ENCODE results near the gene TOP2B.

Gene TOP2B

DNA sequence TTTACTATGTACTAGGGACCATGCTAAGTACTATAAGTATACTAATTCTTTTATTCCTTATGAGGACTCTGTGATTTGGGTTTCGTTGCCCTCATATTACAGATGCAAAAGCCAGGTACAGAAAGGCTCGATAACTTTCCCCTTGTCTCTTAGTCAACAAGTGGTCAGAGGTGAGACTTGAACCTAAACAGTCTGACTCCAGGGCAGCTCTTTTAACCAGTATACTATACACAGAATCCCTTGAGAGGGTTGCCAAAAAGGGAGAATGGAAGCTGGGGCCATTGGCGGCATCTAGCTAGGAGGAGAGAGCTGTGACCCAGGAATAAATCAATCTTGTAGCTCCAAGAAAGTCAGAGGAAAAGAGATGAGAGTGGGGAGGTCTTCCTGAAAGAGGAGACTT, 92.4 kb downstream of the TOP2B start:
- DNase-seq (ENCODE audit: low read depth), result no peak
- H3K4me3 ChIP-seq (ENCODE audit: low read depth, low read length), result no peak overlapping the region

DNA sequence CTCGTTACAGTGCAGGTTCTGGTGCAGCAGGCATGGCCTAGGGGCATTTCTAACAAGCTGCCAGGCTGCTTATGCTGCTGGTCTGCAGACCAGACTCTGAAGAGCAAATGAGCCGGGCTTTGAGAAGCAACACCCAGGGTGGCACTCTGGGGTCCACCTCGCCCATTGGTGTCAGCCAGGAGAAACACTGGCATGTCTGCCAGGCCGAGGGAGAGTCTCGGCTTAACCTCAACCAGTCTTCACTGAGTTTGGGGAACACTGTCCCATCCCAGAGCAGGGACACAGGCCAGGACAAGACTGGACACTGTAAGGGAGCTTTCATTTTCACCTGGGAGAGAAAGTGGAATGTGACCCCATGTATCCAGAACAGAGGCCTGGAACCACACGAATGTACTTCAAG, 93.4 kb downstream of the TOP2B start:
- DNase-seq (ENCODE audit: low read depth), result no peak
- H3K4me3 ChIP-seq (ENCODE audit: low read depth, low read length), result no peak overlapping the region

DNA sequence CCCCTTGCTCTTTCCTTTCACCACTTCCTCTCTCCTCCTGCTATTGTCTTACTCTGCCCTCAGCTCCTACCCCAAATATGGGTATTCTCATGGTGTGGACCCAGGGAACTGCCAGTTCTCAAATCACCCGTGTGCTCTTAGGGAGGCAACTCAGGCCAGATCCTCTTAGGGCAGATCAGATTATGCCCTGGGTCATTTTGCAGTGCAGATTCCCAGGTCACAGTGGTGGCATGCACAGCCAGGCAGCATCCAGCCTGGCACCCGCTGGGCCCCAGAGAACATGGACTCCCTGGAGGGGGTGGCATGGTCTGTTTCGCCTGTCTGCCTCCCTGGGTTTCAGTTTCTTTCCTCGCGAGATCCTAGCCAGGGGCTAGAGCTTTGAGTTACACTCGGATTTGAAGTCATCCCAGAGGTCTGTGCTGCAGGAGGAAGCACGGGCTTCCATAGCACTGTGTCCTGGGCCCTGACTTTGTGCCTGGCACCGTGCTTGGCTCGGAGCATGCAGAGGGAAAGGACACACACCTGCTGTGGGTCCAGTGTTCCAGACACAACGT, 96.1 kb downstream of the TOP2B start:
- DNase-seq (ENCODE audit: low read depth), result no peak
- H3K4me3 ChIP-seq (ENCODE audit: low read depth, low read length), result no peak overlapping the region

DNA sequence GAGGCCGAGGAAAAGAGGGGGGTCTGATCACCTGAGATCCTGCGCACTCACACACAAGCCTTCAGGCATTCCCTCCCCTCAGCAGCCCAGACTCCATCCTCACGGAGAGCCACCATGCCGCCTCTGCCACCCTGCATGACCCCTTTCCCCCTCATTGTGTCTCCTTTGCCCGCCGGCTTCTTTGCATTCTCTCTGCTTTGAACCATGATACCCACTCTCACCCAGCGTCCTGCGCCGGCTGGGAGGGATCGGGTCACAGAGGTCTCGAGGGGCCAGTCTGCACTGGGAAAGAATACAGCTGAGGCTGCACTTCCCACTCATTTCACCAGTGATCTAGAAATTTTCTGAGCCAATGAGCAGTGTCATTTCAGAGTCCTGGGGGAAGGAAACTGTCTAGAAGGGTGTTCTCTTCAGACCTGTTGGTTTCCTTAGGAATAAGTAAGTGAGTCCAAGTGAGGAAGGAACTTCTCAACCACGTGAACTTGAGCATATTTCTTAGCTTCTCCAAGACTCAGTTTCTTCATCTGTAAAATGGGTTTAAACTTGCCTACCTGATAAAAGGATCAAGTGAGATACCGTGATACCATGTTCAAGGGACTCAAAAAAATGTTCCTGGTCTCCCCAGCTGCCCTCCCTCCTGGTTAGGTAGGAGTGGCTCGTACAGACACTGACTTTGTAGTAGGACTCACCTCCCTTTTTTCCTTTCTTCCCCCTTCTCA, 96.7 kb downstream of the TOP2B start:
- H3K4me3 ChIP-seq (ENCODE audit: low read depth, low read length), result no peak overlapping the region
- DNase-seq (ENCODE audit: low read depth), result no peak

DNA sequence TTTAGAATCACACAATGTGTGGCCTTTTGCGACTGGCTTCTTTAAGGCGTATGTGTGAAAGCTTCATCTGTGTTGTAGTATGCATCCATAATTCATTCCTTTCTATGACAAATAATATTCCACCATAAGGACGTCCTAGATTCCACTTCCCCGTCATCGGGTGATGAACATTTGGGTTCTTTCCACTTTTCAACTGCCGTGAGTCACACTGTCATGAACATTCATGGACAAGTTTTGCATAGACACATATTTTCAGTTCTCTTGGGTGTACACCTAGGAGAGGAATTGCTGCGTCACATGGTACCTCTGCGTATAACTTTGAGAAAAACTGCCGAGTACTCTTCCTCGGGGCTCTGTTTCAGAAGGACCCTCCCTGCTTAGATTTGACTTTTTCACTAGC, 97.3 kb downstream of the TOP2B start:
- no peak for DNase-seq (ENCODE audit: low read depth)
- H3K4me3 ChIP-seq (ENCODE audit: low read depth, low read length), result no peak overlapping the region

DNA sequence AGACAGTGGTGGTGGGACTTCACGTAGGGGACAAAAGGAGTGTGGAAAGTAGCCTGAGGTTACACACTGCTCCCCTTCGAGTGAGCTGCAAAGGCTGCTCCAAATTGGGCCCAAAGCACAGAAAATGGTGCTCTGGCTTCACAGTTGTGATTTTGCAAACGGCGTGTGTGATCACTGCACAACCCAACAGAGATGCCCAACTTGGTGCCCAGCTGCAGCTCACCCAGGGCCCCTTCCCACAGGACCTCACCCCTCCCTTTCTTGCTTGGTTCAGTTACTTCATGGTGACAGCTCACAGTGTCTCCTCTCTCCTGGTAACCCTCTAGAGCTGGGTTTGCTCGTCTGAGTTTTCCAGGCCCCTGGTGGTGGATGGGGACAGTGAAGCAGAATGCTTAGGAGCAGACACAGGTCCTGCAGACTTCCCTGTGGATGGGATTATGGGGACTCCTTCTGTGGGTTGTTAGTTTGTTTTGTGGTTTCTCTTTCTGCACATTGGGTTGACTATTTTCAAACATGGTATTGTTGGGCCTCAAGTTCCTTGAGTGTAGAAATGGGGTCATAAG, 98.3 kb downstream of the TOP2B start:
- no peak overlapping the region for H3K4me3 ChIP-seq (ENCODE audit: low read depth, low read length)
- no peak for DNase-seq (ENCODE audit: low read depth)

DNA sequence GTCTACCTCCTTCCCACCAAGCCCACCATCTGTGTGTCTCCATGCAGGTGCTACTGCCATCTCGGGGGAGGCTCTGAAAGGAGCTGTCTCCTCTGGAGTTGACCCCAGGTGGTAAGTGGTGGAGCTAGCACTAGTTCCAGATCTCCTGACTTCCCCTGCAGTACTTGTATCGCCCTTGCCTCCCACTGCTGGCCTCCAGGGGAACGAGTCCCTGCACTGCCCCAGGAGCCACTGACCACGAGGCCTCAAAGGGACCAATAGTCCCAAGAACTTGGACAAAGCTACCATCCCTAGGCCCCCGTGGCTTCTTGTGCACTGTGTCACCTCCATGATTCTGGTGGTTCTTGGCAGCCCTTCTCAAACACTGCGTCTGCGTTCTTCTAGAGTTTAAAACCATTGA, 98.9 kb downstream of the TOP2B start:
- H3K4me3 ChIP-seq (ENCODE audit: low read depth, low read length), result no peak overlapping the region
- DNase-seq (ENCODE audit: low read depth), result no peak

DNA sequence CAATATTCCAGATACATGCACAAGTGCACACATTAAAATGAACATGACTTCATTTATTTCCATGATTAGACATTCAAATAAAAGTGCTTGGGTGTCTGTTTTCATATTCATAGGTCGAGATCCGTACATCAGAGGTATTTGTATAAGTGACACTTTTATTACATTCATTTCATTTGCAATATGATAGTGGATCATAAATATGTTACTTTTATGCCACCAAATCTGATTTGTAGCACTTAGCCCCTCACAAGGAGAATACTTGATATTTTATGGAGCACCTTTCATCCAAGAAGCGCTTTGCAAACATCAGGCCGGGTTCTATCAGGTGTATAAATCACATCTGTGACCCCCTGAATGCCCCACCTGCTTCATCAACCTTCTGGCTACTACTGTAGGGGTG, 100.6 kb downstream of the TOP2B start:
- H3K4me3 ChIP-seq (ENCODE audit: low read depth, low read length), result no peak overlapping the region
- DNase-seq (ENCODE audit: low read depth), result no peak

DNA sequence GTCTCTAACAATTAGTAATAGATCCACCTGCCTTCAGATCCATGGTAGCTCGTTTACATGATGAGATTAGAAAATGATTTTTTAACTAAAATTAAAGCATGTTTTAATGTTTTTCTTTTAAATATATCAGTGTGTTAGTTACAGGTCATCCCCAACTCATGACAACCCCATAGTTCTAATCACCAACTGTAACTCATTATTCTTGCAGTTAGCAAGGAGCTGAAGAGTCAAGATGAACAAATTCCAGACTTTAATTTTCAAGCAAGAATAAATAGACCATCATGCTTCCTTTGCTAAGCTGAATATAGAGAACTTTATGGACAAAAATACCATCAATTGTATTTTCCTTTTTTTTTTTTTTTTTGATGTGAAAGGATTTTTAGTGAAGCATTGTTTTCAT, 101.1 kb downstream of the TOP2B start:
- H3K4me3 ChIP-seq (ENCODE audit: low read depth, low read length), result no peak overlapping the region
- no peak for DNase-seq (ENCODE audit: low read depth)

DNA sequence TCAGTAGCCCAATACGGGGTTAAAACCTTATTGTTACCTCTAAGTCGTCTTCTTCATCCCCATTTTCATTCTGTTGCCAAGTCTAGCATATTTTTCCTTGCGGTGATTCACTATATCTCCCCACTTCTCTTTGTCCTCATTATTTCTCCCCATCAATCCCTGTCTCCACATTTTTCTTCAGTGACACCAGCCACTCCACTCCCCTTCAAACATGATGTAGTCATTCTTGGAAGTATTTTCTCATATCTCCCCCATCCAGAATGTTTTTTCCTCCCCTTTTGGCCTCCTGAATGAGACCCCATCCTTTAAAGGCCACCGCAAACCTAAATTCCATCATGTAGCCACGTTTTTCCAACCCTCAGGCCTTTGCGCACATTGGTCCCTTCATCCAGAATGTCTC, 105.9 kb downstream of the TOP2B start:
- no peak for DNase-seq (ENCODE audit: low read depth)
- no peak overlapping the region for H3K4me3 ChIP-seq (ENCODE audit: low read depth, low read length)

DNA sequence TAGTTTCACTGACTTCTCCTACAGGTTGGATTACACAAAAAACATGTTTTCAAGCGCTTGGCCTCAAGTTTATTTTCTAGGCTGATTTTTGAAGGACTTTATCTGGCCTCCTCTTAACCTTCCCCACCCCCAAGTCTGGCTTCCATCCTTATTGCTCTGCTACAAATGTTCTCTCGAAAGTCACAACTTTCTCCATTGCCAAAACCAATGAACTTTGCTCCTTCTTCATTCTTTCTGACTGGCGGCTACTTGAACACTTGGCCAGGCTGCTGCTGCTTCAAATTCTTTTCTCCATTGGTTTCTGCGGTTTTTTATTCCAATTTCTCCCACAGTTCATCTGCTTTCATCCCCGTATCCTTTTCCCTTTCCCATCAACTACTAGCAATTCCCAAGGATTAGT, 106.6 kb downstream of the TOP2B start:
- DNase-seq (ENCODE audit: low read depth), result no peak
- H3K4me3 ChIP-seq (ENCODE audit: low read depth, low read length), result no peak overlapping the region

DNA sequence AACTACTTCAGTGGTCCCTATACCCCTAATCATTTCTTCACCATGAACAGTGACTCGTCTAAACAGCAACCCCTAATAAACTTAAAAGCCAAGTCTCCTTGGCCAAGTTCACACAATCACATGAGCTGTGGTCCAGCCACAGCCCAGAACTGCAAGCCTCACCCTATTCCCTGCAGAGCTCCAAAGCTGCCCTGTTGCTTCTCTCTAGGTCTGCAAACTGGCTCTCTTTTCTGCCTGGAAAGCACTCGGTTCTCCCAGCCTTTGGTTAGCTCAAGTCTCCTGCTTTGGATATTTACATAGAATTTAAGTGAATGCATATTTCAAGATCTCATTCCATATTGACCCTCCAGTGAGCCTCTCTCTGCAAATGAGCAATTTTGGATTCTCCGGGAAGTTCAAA, 107.0 kb downstream of the TOP2B start:
- H3K4me3 ChIP-seq (ENCODE audit: low read depth, low read length), result no peak overlapping the region
- no peak for DNase-seq (ENCODE audit: low read depth)

DNA sequence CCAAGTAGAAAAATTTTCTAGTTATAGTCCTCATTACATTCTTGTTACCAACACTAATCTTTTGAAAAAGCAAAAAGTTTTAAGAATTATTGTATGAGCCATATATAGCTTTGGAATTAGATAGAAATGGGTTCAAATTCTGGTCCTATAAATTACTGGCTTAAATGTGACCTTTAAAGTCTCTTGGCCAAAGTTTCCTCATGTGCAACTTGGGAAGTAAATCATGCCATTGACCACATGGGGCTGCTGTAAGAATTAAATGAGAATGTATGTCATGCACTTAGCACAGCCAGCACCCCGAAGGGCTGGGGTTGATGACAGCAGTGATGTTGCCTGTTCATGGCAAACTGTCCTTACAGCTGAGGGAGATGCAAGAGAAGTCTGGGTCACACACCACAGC, 108.3 kb downstream of the TOP2B start:
- no peak overlapping the region for H3K4me3 ChIP-seq (ENCODE audit: low read depth, low read length)
- no peak for DNase-seq (ENCODE audit: low read depth)

DNA sequence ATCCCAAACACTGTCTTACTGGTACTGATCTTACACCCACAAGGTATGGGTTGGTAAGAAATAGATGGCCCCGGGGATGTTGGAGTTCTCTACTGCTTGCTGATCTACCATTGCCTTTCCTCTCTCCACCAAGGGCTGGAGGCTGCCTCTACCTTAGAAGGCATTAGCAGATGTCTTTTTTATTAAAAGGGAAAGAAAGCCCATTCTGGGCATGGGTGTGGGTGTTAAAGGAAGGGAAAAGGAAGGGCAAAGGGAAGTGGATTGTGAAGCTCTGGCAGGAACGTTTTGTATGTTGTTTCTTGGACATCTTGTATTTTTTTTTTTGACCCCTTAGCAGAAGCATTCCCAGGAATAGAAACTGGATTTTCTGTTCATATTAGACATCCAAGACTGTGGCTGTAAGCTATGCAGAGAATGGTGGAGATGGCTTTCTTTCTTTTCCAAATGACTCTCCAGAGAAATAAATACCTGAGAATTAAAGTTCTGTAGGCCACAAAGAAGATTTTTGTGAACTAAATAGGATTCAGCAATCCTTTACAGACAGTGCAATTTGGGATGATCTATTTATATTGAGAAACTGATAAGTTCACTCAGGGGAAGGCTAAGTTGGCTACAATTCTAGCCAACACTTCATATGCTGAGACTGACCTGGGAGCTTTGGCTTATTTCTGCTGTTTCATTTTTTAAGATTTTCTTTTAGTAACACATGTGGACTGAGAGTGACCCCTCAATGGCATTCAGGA, 108.8 kb downstream of the TOP2B start:
- H3K4me3 ChIP-seq (ENCODE audit: low read depth, low read length), result no peak overlapping the region
- DNase-seq (ENCODE audit: low read depth), result no peak

DNA sequence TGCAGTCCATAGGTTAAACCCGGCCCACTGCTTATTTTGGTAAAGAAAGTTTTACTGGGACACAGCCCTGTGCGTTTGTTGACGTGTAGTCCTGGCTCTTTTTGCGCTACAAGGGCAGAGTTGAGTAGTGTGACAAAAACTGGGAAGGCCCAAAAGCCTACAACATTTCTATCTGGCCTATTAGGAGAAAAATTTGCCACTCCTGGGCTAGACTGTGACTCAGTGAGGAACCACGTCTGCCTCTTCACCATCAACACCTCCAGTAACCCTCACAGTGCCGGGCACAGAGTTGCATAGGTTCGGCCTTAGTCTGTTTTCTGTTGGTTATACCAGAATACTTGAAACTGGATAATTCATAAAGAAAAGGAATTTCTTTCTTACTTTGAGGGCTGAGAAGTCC, 110.3 kb downstream of the TOP2B start:
- no peak overlapping the region for H3K4me3 ChIP-seq (ENCODE audit: low read depth, low read length)
- DNase-seq (ENCODE audit: low read depth), result no peak

DNA sequence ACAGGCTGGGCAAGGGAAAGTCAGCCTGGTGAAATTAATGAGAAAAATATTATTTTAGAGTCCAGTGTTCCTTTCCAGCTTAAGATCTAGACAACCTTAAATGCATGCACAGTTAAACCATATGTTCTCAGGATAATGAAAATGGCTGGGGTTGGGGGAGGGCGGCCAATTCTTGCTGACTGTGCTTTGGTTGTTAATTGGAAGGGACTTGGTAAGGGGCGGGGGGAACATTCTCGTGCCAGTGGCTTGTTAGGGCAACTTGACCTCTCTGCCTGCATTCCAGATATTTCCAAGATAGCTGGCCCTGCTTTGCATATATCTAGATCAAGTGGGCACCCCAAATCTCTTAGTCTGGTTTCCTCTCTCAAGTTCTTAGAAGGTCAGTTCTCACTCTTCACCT, 112.5 kb downstream of the TOP2B start:
- no peak overlapping the region for H3K4me3 ChIP-seq (ENCODE audit: low read depth, low read length)
- no peak for DNase-seq (ENCODE audit: low read depth)

DNA sequence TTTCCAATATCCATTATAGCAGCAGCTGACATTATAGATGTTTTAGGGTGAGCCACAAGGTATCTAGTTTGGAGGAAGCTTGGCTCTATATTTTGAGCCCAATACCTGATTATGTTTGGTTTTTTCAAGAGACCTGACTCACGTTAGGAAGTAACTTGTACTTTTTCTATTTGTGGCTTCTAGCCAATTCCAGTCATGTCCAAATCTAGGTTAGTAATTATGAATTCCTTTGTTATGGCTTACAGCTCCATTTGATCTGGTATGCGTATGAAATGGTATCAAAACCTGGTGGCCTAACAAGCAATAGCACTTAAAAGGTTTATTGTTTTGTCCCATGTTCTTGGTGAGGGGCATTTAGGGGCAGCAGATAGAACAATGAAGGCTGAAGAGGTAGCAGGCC, 115.9 kb downstream of the TOP2B start:
- DNase-seq (ENCODE audit: low read depth), result no peak
- no peak overlapping the region for H3K4me3 ChIP-seq (ENCODE audit: low read depth, low read length)

DNA sequence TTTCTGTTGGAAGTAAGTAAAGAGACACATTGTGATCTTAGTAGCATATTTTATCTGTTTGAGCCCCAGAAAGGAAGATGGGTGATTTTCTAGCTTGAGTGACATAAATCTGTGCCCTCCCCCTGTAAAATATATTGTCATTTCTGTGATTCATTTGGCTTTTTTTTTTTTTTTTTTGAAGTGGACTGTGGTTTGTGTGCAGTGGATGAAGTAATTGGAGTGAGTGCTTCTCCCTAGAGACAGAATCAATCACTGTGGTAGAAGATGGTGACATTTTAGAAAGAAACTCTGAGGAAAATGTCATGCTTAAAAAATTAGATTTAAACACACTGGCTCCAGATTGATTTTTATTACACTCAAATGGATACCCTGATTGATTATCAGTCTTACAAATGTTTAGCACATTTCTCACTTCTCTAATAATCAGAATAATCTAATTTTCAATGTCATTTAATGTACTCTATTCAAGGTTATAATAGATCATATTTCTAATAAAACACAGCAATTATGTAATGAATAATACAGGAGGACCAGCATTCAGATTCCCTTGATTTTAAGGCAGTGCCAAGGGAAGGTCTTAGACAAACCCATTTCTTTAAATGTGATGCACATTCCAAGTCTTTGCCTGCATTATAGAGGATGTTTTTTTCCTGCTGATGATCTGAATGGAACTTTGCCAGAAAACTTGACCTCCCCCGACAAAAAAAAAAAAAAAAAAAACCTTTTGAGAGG, 116.6 kb downstream of the TOP2B start:
- H3K4me3 ChIP-seq (ENCODE audit: low read depth, low read length), result no peak overlapping the region
- peak; percentile 39 for DNase-seq (ENCODE audit: low read depth)

Data from skeletal muscle cell (primary cell).